Neural crest cell (in vitro differentiated cells): ENCODE measurements around the gene CLEC18A. TPM values are rescaled to one million over a fixed set of nuclear protein-coding genes. Genes with fewer than 3 reads are reported as not detected.

Source experiments
- DNase-seq: peaks from one replicate; pipeline ENCODE4 v3.0.0; 2021; ENCODE audit warnings: low read depth, mixed read lengths, low spot score
- H3K27ac Mint-ChIP-seq: one replicate; pipeline ENCODE4 v1.8.0; 2021; ENCODE audit warnings: mild to moderate bottlenecking, mixed read lengths; ENCODE audit not compliant: unreplicated experiment
- H3K27me3 Mint-ChIP-seq: 2 replicates; pipeline ENCODE4 v1.8.0; 2021; ENCODE audit warnings: low read depth, mild to moderate bottlenecking, mixed read lengths
- H3K36me3 Mint-ChIP-seq: 2 replicates; pipeline ENCODE4 v1.8.0; 2021; ENCODE audit warnings: low read depth, mild to moderate bottlenecking, mixed read lengths
- H3K4me1 Mint-ChIP-seq: 2 replicates; pipeline ENCODE4 v1.8.0; 2021; ENCODE audit warnings: mixed read lengths
- H3K4me3 Mint-ChIP-seq: one replicate; pipeline ENCODE4 v1.8.0; 2021; ENCODE audit warnings: mild to moderate bottlenecking, mixed read lengths
- H3K9me3 Mint-ChIP-seq: 2 replicates; pipeline ENCODE4 v1.8.0; 2021; ENCODE audit warnings: mixed read lengths
- total RNA-seq: library from RNA; stranded (reverse); gene quantifications from 2 replicates; pipeline ENCODE4 v1.2.1, GENCODE V29; 2021
- TF ChIP-seq, protein P1 (sequence below): fragments of 200-600 bp; sonication (generic); conservative IDR thresholded peaks from 2 replicates; pipeline ENCODE4 v1.5.0; 2021; ENCODE audit warnings: antibody characterized with exemption, mild to moderate bottlenecking

The CLEC18A gene
- total RNA-seq, 1 donor from 2014 or later: 3.1 TPM

- Mint-ChIP-seq H3K9me3 (no peaks in the 10 kb centered on the region), H3K27me3 (no peaks in the 10 kb centered on the region), H3K36me3 (peaks cover 3% of the 10 kb centered on the region), H3K4me3 (no peak overlapping the region), H3K27ac (no peak overlapping the region), H3K4me1 (peaks cover 4% of the 10 kb centered on the region)
- DNase-seq: no peak
- TF ChIP-seq, protein P1, sequence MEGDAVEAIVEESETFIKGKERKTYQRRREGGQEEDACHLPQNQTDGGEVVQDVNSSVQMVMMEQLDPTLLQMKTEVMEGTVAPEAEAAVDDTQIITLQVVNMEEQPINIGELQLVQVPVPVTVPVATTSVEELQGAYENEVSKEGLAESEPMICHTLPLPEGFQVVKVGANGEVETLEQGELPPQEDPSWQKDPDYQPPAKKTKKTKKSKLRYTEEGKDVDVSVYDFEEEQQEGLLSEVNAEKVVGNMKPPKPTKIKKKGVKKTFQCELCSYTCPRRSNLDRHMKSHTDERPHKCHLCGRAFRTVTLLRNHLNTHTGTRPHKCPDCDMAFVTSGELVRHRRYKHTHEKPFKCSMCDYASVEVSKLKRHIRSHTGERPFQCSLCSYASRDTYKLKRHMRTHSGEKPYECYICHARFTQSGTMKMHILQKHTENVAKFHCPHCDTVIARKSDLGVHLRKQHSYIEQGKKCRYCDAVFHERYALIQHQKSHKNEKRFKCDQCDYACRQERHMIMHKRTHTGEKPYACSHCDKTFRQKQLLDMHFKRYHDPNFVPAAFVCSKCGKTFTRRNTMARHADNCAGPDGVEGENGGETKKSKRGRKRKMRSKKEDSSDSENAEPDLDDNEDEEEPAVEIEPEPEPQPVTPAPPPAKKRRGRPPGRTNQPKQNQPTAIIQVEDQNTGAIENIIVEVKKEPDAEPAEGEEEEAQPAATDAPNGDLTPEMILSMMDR: no peak
These were observed 41.4 kb upstream of the CLEC18A start for GRCh38 chr16:69909760-69910159.

DNA sequence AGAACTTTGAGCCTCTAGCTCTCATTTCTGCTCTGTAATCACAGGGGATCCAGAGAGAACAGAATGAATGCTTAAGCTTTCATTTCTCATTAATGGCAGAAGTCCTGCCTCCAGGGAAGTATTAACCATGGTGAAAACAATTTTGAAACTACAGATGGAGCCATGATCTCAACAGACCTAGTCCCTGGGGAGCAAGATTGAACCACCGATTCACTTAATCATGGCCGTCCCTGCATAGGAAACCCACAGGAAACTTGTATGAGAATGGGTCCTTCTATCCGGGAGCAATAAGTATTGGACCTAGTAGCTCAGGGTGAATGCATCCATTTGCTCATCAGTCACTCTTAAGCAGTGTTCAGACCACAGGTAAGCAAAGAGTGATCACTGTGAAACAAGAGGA is 40.2 kb upstream of the CLEC18A start:
- H3K9me3 Mint-ChIP-seq: no peaks in the 10 kb centered on the region
- no peak for DNase-seq
- no peaks in the 10 kb centered on the region for H3K4me1 Mint-ChIP-seq
- H3K36me3 Mint-ChIP-seq: peaks cover 3% of the 10 kb centered on the region
- no peak overlapping the region for H3K4me3 Mint-ChIP-seq
- no peaks in the 10 kb centered on the region for H3K27me3 Mint-ChIP-seq
- TF ChIP-seq, protein P1: no peak
- no peak overlapping the region for H3K27ac Mint-ChIP-seq

DNA sequence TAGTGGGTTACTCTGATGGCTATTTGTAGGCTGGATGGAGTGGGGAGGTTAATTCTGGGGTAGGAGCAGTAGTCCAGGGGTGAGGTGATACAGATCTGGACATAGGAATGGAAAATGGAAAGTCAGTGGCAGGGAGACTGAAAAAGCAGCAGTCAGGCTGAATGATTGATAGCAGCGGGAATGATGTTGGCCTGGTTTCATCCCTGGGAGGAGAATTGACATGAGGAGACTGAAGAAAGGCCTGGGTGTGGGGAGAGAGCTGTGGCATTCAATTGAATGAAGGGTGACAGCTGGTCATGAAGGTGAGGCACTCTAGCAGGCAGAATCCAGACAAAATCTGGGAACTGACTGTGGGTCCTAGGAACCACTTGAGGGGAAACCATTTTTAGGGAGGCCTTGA is 34.7 kb upstream of the CLEC18A start:
- H3K27ac Mint-ChIP-seq: no peak overlapping the region
- H3K27me3 Mint-ChIP-seq: no peaks in the 10 kb centered on the region
- peaks cover 11% of the 10 kb centered on the region for H3K4me1 Mint-ChIP-seq
- TF ChIP-seq, protein P1: no peak
- no peaks in the 10 kb centered on the region for H3K9me3 Mint-ChIP-seq
- no peak for DNase-seq
- peaks cover 1% of the 10 kb centered on the region for H3K36me3 Mint-ChIP-seq
- no peak overlapping the region for H3K4me3 Mint-ChIP-seq

- Mint-ChIP-seq H3K4me1 (peaks cover 11% of the 10 kb centered on the region), H3K9me3 (no peaks in the 10 kb centered on the region), H3K36me3 (peaks cover 2% of the 10 kb centered on the region), H3K27me3 (no peaks in the 10 kb centered on the region), H3K27ac (no peak overlapping the region), H3K4me3 (no peak overlapping the region)
- DNase-seq: no peak
- TF ChIP-seq, protein P1: no peak
These were observed 33.8 kb upstream of the CLEC18A start for GRCh38 chr16:69917311-69917710.

GRCh38 chr16:69917739-69918138 is 33.4 kb upstream of the CLEC18A start:
- H3K9me3 Mint-ChIP-seq: no peaks in the 10 kb centered on the region
- no peak overlapping the region for H3K27ac Mint-ChIP-seq
- H3K27me3 Mint-ChIP-seq: no peaks in the 10 kb centered on the region
- peaks cover 11% of the 10 kb centered on the region for H3K4me1 Mint-ChIP-seq
- DNase-seq: no peak
- H3K4me3 Mint-ChIP-seq: no peak overlapping the region
- H3K36me3 Mint-ChIP-seq: peaks cover 2% of the 10 kb centered on the region
- TF ChIP-seq, protein P1: no peak

- Mint-ChIP-seq H3K27me3 (no peaks in the 10 kb centered on the region), H3K9me3 (no peaks in the 10 kb centered on the region), H3K27ac (no peak overlapping the region), H3K4me1 (peaks cover 11% of the 10 kb centered on the region), H3K4me3 (no peak overlapping the region), H3K36me3 (peaks cover 2% of the 10 kb centered on the region)
- TF ChIP-seq, protein P1: no peak
- no peak for DNase-seq
These were observed 32.9 kb upstream of the CLEC18A start for GRCh38 chr16:69918241-69918640.
